EH (cell line): ENCODE measurements around the gene OPALIN.
A peak's percentile ranks its signal among the peaks of the same experiment; 100 is the strongest.
"Not testable (repeated sequence)": the region's sequence is repeated elsewhere in the genome, so short reads cannot be mapped to it uniquely, and the experiment has no call there.

Experiments used
- DNase-seq: peaks from one replicate; pipeline ENCODE4 v3.0.0-alpha.2; 2015; ENCODE audit warnings: low read depth

The OPALIN gene

DNA sequence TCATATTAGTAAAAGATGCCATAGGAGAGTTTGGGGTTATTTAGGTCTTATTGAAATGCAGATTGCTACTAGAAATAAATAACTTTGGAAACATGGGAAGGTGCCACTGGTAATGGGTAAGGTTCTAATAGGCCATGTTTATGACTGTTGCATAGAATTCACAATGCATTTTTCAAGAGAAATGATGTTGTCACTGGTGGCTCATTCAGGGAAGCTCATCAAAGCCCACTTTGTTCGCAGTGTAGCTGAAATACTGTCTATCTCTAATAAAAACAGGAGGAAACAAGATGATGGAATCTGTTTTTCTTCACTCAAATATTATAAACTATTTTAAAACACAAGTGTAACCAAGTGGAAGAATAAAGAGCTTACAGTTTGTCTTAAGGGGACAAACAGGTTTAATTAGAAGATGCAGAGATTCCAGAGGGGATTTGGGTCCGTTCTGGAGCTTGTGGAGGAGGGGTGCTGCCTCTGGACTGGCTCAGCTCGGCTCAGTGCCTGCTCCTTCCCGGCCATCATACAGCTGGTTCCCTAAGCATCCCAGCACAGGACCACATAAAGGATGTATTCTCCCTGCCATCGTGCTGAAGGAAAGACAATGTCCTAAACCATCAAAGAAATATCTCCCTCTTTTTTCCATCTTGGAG lies 20.4 kb downstream of the OPALIN start:
- DNase-seq, result no peak

DNA sequence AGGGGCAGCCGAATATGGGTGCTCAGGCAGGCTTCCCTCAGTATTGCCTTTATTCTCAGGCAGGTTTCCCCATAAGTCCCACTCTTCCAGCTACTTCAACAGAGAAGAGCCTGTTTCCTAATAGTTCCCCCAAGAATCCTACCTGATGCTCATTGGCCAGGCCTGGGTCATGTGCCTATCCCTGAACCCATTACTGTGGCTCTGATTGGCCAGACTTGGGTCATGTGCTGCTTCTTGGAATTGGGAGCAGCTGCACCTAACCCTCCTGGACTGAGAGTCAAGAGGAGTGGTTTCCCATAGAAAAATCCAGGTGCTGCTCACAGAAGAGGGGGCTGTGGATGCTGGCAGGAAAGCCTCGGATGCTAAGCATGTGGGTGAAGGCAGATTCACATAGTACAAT lies 21.7 kb downstream of the OPALIN start:
- no peak for DNase-seq

DNA sequence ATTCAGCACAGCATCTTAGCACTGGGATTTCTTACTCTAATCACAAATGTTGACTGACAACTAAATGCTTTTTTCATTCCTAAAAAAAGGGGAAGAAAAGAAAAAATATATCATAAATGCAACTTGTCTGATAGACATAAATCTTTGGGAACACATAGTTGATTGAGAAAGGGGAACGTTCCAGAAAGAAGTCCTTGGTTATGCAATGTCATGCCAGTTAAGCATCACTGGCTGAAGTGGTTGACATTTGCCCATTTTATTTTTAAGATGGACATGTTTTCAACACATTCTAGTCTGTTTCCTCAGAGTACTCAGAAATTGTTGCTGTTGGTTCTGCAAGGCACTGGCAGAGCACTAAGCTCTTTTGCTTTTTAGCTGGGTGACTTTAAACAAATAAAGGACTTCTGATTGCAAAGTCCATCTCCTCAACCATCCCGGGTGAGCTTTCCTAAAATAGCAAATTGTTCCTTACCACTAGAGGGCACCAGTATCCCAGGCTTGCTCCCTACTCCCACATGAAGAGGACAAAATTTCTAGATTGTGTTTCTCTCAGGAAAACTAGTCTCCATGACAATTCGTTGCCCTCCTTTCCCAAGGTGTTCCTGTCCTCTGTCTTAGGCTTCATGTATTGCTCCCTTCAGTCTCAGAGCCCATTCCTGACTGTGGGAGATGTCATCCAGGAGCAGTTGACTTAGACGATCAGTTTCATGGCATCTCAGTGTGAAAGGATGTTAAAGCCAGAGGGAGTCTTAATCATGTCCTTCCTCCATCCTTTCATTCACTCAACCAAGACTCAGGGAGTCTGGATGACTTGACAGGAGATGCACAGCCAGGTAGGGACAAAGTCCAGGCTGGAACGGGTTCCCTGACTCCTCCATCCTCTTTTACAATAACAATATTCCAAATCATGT lies 23.9 kb downstream of the OPALIN start:
- peak; percentile 46 for DNase-seq

DNA sequence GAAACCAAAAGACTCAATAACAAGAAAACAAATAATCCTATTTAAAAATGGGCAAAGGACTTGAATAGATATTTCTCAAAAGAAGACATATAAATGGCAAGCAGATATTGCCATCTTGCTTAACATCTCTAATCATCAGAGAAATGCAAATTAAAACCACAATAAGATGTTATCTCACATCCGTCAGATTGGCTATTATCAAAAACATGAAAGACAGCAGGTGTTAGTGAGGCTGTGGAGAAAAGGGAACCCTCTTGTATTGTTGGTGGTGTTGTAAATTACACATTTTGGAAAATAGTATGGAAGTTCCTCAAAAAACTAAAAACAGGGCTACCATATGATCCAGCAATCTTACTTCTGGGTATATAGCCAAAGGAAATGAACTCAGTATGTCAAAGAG lies 25.7 kb downstream of the OPALIN start:
- no peak for DNase-seq

DNA sequence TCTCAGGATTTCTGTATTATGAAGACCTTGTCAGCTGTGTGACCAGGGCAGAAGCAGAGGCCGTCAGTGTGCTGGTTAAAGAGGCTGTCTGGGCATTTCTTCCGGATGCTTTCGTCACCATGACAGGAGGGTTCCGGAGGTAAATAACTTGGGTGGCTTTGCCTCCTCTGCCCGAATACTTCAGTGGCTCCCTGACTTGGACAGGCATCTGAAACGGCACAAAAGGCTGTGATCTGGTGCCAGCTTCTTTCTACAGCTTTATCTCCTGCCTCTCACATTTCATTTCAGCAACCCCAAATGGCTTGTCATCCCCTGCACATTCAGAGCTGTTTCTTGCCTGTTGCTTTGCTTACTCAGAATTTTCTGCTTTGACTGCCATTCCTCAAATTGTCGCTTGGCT lies 31.3 kb downstream of the OPALIN start:
- DNase-seq, result no peak

DNA sequence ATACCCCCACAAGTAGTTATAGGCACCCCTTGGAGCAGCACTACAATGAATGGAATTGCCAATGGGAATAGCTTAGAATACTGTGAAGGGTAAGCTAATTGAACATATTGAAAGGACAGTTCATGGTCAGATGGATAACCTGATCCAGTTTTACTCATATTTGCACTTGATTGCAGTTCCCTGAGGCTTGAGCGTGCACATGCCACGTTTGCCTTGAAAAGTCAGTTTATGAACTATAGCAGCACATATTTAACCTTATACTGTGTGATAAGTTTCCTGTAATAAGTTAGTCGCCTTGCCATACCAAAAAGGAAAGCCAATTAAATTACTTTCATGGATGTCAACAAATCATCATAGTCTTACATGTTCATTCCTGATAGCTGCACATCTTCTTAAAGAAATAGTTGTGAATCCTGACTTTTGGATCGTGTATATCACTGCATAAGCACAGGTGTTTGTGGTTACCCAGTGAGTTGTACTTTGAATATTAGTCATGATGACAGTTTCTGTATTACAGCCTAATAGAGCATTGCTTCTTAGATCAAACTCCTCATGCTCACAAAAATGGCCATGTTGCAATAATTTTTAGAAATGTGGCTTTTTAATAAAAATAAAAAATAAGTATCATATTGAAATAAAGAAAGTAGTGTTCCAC lies 33.0 kb downstream of the OPALIN start:
- DNase-seq, result no peak

DNA sequence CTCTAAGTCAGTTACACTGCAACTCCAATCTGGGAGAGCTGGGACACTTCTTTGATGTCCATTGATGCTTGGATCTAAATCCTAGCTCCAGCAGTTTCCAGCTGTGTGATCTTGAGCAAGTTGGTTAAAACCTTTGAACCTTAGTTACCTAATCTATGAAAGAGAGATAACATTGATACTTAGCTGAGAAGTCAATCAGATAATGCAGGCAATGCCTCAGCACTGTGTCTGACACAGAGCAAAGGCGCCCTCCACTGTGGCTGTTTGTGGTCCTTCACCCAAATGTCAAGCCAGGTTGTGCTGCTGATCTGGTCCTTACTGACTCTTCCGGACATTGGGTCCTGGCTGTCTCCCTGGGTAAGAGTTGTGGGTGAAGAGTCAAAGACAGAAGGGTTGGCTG lies 34.4 kb downstream of the OPALIN start:
- no peak for DNase-seq

DNA sequence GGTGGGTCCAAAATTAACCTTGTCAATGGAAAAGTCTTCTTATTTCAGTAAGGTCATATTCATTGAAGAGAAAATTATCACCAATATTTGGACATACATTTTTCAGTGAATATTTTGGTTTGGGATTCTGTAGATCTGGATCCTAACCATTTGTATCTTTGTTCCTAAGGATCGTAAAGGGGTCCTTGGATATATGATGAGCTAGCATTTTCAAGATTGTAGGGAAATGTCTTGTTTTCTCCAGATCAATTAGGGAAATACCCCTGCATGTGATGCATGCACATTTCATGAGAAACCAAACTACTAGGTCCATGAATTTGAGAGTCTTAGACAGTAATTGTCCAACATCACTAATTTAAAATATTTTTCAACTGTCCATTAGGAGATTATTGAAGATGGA lies 36.5 kb downstream of the OPALIN start:
- no peak for DNase-seq

DNA sequence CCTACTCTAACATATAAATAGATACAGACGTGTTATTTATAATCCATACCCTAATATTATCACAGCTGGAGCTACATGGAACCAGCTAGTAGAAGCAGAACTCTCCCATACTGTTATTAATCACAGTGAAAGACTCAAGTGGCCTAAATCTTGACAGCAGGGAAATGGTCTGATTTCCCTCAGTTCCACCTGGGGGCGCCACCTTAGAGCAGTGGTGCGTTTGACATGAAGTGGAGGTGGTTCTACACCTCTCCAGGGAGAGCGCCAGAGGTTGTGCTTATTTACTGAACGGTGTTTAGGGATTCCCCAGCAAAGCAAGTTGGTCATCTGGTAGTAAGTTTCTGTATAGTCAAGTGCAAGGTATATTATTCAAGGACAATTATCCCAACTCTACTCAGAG lies 37.0 kb downstream of the OPALIN start:
- no peak for DNase-seq

DNA sequence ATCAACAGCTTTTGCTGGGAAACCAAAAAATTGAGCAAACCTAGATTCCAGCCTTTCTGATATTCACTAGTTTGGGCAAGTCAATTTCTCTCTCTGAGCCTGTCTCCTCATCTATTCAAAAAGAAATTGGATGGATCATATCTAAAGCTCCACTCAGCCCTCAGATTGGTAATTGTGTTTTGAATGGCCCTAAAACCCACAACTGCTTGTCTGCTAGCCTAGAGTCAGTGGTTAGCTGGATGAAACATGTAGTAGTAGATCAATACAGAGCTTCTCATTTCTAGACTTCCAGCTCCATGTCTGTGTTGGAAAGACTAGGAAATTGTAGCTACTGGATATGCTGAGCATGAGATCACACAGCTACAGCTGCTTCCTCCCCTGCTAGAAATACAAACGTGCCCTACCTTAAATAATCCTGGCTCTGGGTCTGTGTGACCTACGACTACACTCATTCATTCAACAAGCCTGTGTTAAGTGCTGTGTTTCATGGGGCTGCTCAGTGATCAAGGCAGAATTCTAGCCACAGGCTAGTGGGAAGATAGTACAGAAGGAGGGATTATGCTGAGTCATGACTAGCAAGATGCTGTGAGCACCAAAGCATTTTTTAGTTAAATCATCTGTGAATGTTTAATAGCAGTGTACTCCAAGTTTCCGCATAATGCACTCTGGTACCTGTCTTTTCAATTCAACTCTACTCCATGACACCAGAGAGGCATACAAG lies 38.9 kb downstream of the OPALIN start:
- peak; percentile 9 for DNase-seq

DNA sequence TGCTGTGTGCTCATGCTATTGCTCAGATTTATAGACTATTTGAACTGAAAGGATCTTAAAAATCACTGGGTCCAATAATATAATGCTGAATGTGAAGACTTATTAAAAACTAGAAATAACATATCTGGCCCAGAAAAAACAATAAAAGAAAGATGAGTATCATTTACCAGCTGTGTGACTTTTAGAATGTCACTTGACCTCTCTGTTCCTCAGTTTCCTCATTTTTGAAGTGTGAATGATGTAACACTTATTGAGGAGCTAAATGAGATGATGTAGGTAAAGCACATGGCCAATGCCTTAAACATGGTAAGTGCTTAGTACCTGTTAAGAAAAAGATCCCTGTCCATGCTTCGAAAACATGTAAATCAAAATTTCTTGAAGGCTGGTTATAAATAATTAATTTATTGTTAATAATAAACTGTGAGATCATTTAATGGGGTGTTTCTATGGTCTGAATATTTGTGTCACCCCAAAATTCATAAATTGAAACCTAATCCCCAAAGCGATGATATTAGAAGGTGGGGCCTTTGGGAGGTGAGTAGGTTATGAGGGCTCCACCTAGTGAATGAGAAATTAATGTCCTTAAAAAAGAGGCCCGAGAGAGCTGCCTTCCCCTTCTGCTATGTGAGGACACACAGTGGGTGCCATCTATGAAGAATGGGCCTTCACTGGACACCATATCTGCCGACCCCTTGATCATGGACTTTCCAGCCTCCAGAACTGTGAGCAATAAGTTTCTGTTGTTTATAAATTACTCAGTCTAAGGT lies 41.6 kb downstream of the OPALIN start:
- no peak for DNase-seq

DNA sequence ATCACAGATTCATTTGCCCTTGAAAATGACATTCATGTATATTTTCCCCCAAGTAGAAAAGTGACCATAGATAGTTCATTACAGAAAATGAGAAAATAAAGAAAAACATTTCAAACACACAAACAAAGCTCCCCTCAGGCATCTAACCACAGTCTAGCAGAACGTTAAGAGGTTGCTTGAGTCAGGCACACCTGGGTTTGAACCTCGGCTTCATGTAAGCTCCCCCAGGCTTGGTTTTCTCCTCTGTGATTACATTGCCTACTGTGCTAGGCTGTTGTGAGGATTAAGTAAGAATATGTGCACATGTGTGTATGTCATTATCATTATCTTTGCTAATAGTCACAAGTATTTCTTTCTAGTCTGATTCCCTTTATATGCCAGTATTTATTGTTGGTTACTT lies 45.5 kb downstream of the OPALIN start:
- DNase-seq, result no peak

DNA sequence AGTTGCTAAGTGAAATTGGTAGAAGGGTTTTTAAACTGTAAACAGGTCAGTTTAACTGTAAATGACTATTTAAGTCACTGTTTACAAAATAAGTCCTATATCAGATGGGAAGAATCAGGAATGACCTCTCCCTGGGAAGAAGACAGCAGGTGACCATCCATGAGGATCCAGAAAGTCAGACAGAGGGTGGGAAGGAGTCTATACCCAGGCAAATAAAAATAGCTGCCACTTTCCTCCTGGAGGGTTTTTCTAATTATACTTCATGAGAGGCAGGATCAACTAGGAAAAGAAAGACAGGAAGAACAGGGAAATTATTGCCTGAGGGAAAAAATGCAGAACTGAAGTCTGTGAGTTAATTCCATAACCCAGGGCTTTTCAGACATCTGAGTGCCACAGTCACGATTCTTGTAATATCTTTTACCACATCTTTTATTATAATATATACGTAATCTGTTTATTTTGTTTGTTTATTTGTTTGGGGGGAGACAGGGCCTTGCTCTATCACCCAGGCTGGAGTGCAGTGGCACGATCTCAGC lies 47.6 kb downstream of the OPALIN start:
- DNase-seq, result no peak

DNA sequence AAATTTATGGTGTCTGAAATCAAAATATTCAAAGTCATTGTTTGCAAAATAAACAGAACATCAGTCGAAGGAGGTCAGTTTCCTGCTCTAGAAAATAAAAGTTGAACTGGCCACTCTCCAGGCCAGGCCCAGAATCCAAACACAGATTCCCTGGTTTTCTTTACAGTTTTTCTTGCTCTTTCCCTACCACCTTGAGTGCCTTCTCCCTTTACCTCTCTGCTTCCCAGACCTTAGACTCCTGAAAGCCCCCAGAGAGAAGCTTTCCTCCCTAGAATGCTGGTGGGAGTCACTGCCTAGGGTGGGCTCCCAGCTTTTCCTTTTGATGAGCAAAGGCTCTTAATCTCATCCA lies 48.5 kb downstream of the OPALIN start:
- no peak for DNase-seq

DNA sequence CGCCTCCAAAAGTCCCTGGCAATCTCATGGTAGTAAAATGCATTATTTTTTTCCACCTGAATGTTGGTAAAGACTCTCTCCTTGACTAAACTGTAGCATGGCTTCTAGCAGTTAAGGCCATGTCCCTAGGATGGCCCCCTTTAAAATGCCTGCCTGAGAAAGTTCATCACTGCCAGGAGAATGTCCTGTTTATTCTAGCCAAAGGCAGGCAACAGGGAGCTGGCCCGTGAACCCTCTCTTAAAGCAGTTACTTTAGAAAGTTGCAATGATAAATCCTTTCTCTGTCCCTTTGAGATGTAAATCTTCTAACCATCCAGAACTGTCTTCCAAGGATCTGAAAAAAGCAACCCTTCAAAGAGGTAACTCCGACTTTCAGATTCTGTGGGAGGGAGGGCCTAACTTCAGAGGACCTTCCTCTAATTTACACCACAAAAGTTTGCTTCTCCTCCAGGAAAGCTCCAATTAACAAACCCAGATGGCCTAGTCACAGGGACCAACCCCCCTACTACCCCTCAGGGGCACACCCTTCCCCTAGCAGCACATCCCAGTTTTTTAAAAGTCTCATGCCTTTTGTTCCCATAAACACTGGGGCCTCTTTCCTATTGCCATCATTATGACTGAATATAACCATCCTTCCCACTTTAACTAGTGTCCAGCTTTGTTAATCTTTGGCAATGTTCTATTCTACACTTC lies 49.0 kb downstream of the OPALIN start:
- DNase-seq, result no peak

DNA sequence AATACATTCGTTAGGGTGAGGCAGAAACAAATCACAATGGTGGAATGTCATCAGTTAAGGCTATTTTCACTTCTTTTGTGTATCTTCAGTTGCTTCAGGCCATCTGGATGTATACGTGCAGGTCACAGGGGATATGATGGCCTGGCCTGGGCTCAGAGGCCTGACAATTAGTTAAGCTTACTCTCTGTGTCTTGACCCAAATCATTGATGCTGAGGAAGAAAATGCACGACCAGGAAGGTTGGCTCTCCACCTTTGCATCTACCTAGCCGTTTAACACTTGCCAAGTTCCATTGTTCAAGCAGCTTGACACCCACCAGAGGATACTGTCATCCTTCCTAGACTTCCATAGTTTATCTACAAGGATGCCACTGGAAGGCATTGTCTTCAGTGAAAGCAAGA lies 49.9 kb downstream of the OPALIN start:
- not testable (repeated sequence) for DNase-seq

DNA sequence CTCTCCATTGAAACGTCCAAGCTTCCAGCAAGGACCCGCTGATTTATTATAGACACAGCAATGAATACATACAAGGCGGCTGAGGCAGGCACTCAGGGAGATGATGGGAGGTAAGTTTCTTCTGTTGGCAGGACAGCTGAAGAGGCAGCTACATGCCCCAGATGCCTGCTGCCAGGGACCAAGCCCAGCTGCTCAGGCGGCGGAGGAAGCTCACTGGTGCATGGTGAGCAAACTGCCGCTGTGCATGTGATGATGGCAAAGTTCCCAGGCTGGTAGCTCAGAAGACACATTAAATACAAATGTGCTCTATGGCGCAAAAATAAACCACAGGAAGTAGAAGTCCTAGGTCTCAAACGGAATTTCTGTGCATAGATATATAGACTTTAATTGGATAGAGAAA lies 52.3 kb downstream of the OPALIN start:
- no peak for DNase-seq

DNA sequence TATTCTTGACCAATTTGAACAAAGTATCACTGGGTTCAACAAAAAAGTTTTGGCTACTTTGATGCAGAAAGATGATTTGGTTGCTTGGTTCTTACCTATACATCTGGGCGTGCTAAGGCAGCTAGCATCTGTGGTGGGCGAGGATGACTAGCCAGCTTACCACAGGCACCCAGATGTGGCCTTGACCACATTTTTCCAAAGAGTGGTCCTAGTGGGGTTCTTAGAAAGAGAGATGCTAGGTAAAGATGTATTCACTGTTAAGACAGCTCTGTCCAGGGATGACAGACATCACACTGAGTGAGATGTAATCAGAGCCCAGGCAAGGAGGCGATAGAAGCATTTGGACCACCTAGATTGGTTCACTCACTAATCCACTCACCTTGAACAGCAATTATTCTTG lies 53.8 kb downstream of the OPALIN start:
- no peak for DNase-seq

DNA sequence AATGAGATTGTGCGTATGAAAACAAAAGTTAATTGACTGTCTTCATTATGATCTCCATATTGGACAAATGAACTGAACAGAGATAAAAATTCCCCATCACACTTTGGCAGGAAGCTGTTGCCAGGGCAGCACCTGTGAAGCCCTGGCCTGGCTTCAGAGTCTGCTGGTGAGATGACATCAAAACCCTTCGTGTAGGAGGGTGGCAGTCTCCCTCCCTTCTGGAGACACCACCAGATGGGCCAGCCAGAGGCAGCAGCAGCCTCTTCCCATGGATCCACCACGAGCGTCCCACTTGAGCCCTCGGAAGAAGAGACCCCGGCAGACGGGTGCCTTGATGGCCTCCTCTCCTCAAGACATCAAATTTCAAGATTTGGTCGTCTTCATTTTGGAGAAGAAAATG lies 54.6 kb downstream of the OPALIN start, which contains the start of gene DNTT:
DNTT (plus strand) TSS at position 205 of the 400 bp plus-strand sequence; CDS start at position 269, 64 bp downstream.
- DNase-seq, result no peak

DNA sequence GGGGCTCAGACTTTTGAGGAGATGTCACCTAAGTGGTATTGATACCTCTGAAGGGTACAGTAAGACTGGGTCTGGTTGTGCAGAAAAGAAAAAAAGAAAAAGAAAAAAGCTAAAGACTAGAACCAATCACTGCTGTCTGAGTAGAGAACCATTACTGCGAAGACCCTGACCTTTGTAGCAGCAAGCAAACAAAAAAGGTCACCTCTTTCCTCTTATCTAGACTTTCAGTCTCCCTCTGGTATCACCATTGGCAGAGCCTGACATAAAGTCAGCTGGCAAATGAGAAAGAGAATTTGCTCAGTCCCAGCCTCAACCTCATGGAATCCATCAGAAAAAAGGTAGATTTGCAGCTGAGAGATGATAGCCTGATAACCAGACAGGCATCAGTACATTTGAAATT lies 57.2 kb downstream of the OPALIN start:
- no peak for DNase-seq

DNA sequence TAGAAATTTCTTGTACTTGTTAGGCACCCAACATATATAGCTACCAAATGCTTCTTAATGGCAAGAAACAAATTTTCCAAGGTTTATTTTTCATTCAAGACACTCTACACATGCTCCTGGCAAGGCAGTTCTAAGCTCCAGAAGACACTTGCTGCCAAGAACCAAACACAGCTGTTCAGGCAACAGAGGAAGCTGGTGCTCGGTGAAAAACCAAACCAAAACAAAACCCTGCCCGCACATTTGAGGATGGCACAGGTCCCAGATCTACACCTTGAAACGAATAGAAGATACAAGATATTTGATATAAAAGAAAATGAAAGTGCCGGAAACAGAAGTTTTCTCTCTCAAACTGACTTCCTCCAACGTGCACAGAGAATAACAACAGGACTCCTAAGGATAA lies 59.4 kb downstream of the OPALIN start:
- no peak for DNase-seq
